H9 (cell line): ENCODE results near the gene SHISA4. TPM values are rescaled to one million over a fixed set of nuclear protein-coding genes. Genes with fewer than 3 reads are reported as not detected.
A peak's percentile ranks its signal among the peaks of the same experiment; 100 is the strongest.

ENCODE experiments used
- DNase-seq: peaks from one replicate; pipeline ENCODE4 v3.0.0-alpha.2; 2017
- H2AFZ ChIP-seq: one replicate; pipeline ENCODE4 v1.6.1; 2013; ENCODE audit warnings: mild to moderate bottlenecking, low read length, control low read depth, moderate library complexity
- H2AK5ac ChIP-seq: 2 replicates; pipeline ENCODE4 v1.6.1; 2013; ENCODE audit warnings: low read length, control low read depth, mixed read lengths; ENCODE audit not compliant: insufficient read length
- H2BK120ac ChIP-seq: one replicate; pipeline ENCODE4 v1.6.1; 2013; ENCODE audit warnings: low read depth, mild to moderate bottlenecking, low read length, control low read depth, inconsistent platforms; ENCODE audit not compliant: poor library complexity, severe bottlenecking
- H2BK12ac ChIP-seq: 2 replicates; pipeline ENCODE4 v1.6.1; 2013; ENCODE audit warnings: low read length, control low read depth, mixed read lengths, low read depth; ENCODE audit not compliant: insufficient read length
- H2BK15ac ChIP-seq: 2 replicates; pipeline ENCODE4 v1.6.1; 2013; ENCODE audit warnings: low read depth, low read length, control low read depth
- H2BK20ac ChIP-seq: one replicate; pipeline ENCODE4 v1.6.1; 2013; ENCODE audit warnings: low read depth, mild to moderate bottlenecking, low read length, control low read depth, inconsistent platforms; ENCODE audit not compliant: poor library complexity, severe bottlenecking
- H2BK5ac ChIP-seq: 2 replicates; pipeline ENCODE4 v1.6.1; 2013; ENCODE audit warnings: low read length, control low read depth, mixed read lengths; ENCODE audit not compliant: insufficient read length
- H3K14ac ChIP-seq: 2 replicates; pipeline ENCODE4 v1.6.1; 2013; ENCODE audit warnings: low read length, control low read depth; ENCODE audit not compliant: insufficient read depth
- H3K18ac ChIP-seq: 2 replicates; pipeline ENCODE4 v1.6.1; 2013; ENCODE audit warnings: low read depth, mild to moderate bottlenecking, mixed read lengths, low read length, control low read depth; ENCODE audit not compliant: insufficient read length
- H3K23ac ChIP-seq: 2 replicates; pipeline ENCODE4 v1.6.1; 2013; ENCODE audit warnings: low read length, control low read depth, mixed read lengths, low read depth; ENCODE audit not compliant: insufficient read length
- H3K23me2 ChIP-seq: 2 replicates; pipeline ENCODE4 v1.6.1; 2013; ENCODE audit warnings: low read depth, mild to moderate bottlenecking, mixed read lengths, low read length, control low read depth; ENCODE audit not compliant: insufficient read length, poor library complexity, severe bottlenecking
- H3K27ac ChIP-seq: 2 replicates; pipeline ENCODE4 v1.5.1; 2013; ENCODE audit warnings: low read length, control low read depth, mixed read lengths, low read depth; ENCODE audit not compliant: insufficient read length
- H3K27me3 ChIP-seq: 2 replicates; pipeline ENCODE4 v1.6.1; 2013; ENCODE audit warnings: low read length, control low read depth, inconsistent platforms; ENCODE audit not compliant: insufficient read depth
- H3K4ac ChIP-seq: 2 replicates; pipeline ENCODE4 v1.6.1; 2013; ENCODE audit warnings: low read depth, mild to moderate bottlenecking, control low read depth, inconsistent platforms, low read length, moderate library complexity
- H3K4me1 ChIP-seq: 2 replicates; pipeline ENCODE4 v1.6.1; 2013; ENCODE audit warnings: low read length, control low read depth, inconsistent platforms; ENCODE audit not compliant: insufficient read depth
- H3K4me2 ChIP-seq: 2 replicates; pipeline ENCODE4 v1.6.1; 2013; ENCODE audit warnings: low read length, control low read depth, mixed read lengths; ENCODE audit not compliant: insufficient read length, insufficient read depth
- H3K56ac ChIP-seq: 2 replicates; pipeline ENCODE4 v1.6.1; 2013; ENCODE audit warnings: low read depth, mild to moderate bottlenecking, mixed read lengths, low read length, control low read depth; ENCODE audit not compliant: insufficient read length
- H3K79me1 ChIP-seq: 2 replicates; pipeline ENCODE4 v1.6.1; 2013; ENCODE audit warnings: low read depth, mild to moderate bottlenecking, moderate library complexity, low read length, control low read depth, inconsistent platforms; ENCODE audit not compliant: insufficient read depth, poor library complexity, severe bottlenecking
- H3K79me2 ChIP-seq: 2 replicates; pipeline ENCODE4 v1.6.1; 2013; ENCODE audit warnings: low read length, control low read depth, inconsistent platforms; ENCODE audit not compliant: insufficient read depth
- H3K9ac ChIP-seq: 2 replicates; pipeline ENCODE4 v1.6.1; 2013; ENCODE audit warnings: low read length, control low read depth, mixed read lengths; ENCODE audit not compliant: insufficient read length; ENCODE audit errors: extremely low read depth
- H3K9me3 ChIP-seq: one replicate; pipeline ENCODE4 v1.6.1; 2013; ENCODE audit warnings: low read depth, low read length, inconsistent platforms; ENCODE audit not compliant: control insufficient read depth
- H3T11ph ChIP-seq: one replicate; pipeline ENCODE4 v1.6.1; 2013; ENCODE audit warnings: mild to moderate bottlenecking, low read length, control low read depth, inconsistent platforms
- H4K20me1 ChIP-seq: one replicate; pipeline ENCODE4 v1.6.1; 2013; ENCODE audit not compliant: control insufficient read depth, insufficient read length, insufficient read depth
- H4K5ac ChIP-seq: 2 replicates; pipeline ENCODE4 v1.6.1; 2013; ENCODE audit warnings: low read depth, mild to moderate bottlenecking, mixed read lengths, low read length, control low read depth; ENCODE audit not compliant: insufficient read length
- H4K8ac ChIP-seq: replicated peaks from 2 replicates; pipeline ENCODE4 v1.6.1; 2013; ENCODE audit warnings: low read length, control low read depth, mixed read lengths, low read depth; ENCODE audit not compliant: insufficient read length
- H4K91ac ChIP-seq: 2 replicates; pipeline ENCODE4 v1.6.1; 2013; ENCODE audit warnings: low read depth, mild to moderate bottlenecking, moderate library complexity, mixed read lengths, low read length, control low read depth; ENCODE audit not compliant: insufficient read length
- H3K27ac Mint-ChIP-seq, 3 experiments: 2 replicates in 2 of 3; 3 replicates in 1 of 3; pipeline ENCODE4 v1.8.0; 2020 to 2021; ENCODE audit warnings: mixed read lengths in 3 of 3, mild to moderate bottlenecking in 1 of 3, moderate library complexity in 1 of 3
- H3K27me3 Mint-ChIP-seq: 2 replicates; pipeline ENCODE4 v1.8.0; 2021; ENCODE audit warnings: low read depth, mild to moderate bottlenecking, moderate library complexity, mixed read lengths
- H3K36me3 Mint-ChIP-seq, 3 experiments: 2 replicates in 2 of 3; 3 replicates in 1 of 3; pipeline ENCODE4 v1.8.0; 2020 to 2021; ENCODE audit warnings: low read depth in 3 of 3, mixed read lengths in 3 of 3; ENCODE audit not compliant: insufficient read depth in 1 of 3
- H3K4me1 Mint-ChIP-seq, 2 experiments: 2 replicates each; pipeline ENCODE4 v1.8.0; 2020; ENCODE audit warnings: mixed read lengths in 2 of 2
- H3K4me3 Mint-ChIP-seq, 2 experiments: 2 replicates in 1 of 2; 3 replicates in 1 of 2; pipeline ENCODE4 v1.8.0; 2020 to 2021; ENCODE audit warnings: mild to moderate bottlenecking in 2 of 2, mixed read lengths in 2 of 2, moderate library complexity in 1 of 2
- H3K9me3 Mint-ChIP-seq, 2 experiments: 2 replicates in 1 of 2; 3 replicates in 1 of 2; pipeline ENCODE4 v1.8.0; 2020; ENCODE audit warnings: mild to moderate bottlenecking in 2 of 2, mixed read lengths in 2 of 2, moderate library complexity in 1 of 2
- WGBS: extraction: QIAGEN DNeasy Blood & Tissue Kit; methylation state at CpG from one replicate; pipeline ENCODE4 v1.1.7; 2013; ENCODE audit warnings: missing lambda C conversion rate, low lambda C conversion rate, mixed read lengths; ENCODE audit not compliant: insufficient read length; ENCODE audit errors: extremely low coverage; 5-methylcytosine and 5-hydroxymethylcytosine counted together
- total RNA-seq: library from RNA; stranded (reverse); gene quantifications from 2 replicates; pipeline ENCODE4 v1.2.1, GENCODE V29; 2021
- TF ChIP-seq, protein P1 (sequence below): fragments of 200-600 bp; sonication (generic); conservative IDR thresholded peaks from 3 replicates; pipeline ENCODE4 v1.8.0; 2021; ENCODE audit warnings: antibody characterized with exemption, mild to moderate bottlenecking

SHISA4 gene
- total RNA-seq, 1 experiment from 2014 or later, result 6.3 TPM

DNA sequence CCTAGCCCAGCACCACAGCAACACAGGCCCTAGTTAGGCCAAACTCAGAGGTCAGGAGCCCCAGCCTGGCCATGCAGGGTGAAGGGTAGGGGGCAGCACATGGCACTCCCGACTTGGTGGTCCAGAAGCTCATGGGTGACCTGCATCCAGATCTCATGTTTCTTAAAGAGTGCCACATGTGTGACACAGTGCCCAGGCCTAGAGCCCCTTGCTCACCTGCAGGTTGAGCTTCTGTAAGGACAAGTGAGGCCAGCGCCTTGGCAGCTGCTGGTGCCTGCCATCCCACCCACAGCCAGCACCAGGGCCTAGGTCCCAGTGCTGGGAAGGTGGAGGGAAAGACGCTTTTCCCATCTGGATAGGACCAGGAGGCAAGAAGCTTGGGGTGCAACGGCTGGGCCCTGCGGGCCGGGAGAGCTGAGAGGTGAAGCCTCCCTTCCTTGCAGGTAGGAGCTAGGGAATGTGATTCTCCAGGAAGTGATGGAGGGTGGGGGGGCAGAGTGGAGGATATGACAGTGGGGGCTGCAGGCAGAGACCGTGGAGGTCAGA, 6.5 kb downstream of the SHISA4 start:
- Histone ChIP-seq H3K79me2 (no peaks in the 10 kb centered on the region), H4K5ac (no peak overlapping the region), H2AFZ (no peak overlapping the region), H3K9me3 (no peaks in the 10 kb centered on the region), H3K27ac (no peak overlapping the region), H3T11ph (no peak overlapping the region), H3K4me1 (peaks cover 5% of the 10 kb centered on the region; the same call in 1 of the 2 replicates), H2BK20ac (no peak overlapping the region), H3K14ac (no peak overlapping the region), H2BK12ac (no peak overlapping the region), H4K20me1 (no peaks in the 10 kb centered on the region), H3K23ac (no peak overlapping the region), H3K56ac (no peak overlapping the region), H4K91ac (no peak overlapping the region), H4K8ac (no peak overlapping the region), H3K18ac (no peak overlapping the region), H2BK5ac (no peak overlapping the region), H3K4ac (no peak overlapping the region), H3K23me2 (no peaks in the 10 kb centered on the region), H3K27me3 (no peaks in the 10 kb centered on the region; the same call in 1 of the 2 replicates), H3K79me1 (no peaks in the 10 kb centered on the region), H2AK5ac (no peak overlapping the region), H3K9ac (no peak overlapping the region), H2BK120ac (no peak overlapping the region), H2BK15ac (no peak overlapping the region), H3K4me2 (no peak overlapping the region)
- H3K27ac Mint-ChIP-seq, result no peak overlapping the region
- peak overlapping the region in 1 of 2 experiments; percentile 43; a peak in 3 of 5 replicates for H3K4me3 Mint-ChIP-seq
- DNase-seq, result no peak
- H3K9me3 Mint-ChIP-seq, result no peaks in the 10 kb centered on the region
- 0 out of 7 replicates have a peak, but pooled peaks cover 0 to 1% (median 0%) of the 10 kb centered on the region in 3 experiments for H3K36me3 Mint-ChIP-seq
- TF ChIP-seq, protein P1, sequence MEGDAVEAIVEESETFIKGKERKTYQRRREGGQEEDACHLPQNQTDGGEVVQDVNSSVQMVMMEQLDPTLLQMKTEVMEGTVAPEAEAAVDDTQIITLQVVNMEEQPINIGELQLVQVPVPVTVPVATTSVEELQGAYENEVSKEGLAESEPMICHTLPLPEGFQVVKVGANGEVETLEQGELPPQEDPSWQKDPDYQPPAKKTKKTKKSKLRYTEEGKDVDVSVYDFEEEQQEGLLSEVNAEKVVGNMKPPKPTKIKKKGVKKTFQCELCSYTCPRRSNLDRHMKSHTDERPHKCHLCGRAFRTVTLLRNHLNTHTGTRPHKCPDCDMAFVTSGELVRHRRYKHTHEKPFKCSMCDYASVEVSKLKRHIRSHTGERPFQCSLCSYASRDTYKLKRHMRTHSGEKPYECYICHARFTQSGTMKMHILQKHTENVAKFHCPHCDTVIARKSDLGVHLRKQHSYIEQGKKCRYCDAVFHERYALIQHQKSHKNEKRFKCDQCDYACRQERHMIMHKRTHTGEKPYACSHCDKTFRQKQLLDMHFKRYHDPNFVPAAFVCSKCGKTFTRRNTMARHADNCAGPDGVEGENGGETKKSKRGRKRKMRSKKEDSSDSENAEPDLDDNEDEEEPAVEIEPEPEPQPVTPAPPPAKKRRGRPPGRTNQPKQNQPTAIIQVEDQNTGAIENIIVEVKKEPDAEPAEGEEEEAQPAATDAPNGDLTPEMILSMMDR, result no peak
- peaks cover 26 to 34% of the 10 kb centered on the region in 2 experiments for H3K4me1 Mint-ChIP-seq
- H3K27me3 Mint-ChIP-seq, result peaks cover 3% of the 10 kb centered on the region
- WGBS, result no CpG with 5 or more reads among the region's 7 CpGs
